Esophagus squamous epithelium (tissue), 5 donors: Measurements from ENCODE around the gene MRO. TPM values are rescaled to one million over a fixed set of nuclear protein-coding genes. Genes with fewer than 3 reads are reported as not detected.

Source experiments
- DNase-seq: peaks from one replicate; lab custom pipeline; 2025; lab: John Stamatoyannopoulos, UW
- H3K27ac ChIP-seq, 4 donors: fragments of 200-600 bp; sonication (generic); one replicate each; pipeline ENCODE4 v1.5.1; 2016 to 2019; ENCODE audit warnings: mild to moderate bottlenecking in 1 of 4
- H3K27me3 ChIP-seq, 4 donors: fragments of 200-600 bp; sonication (generic); 1 replicate in 3 of 4; 2 replicates in 1 of 4; pipeline versions ENCODE4 v1.5.1 to v1.6.0; 2017 to 2021; ENCODE audit warnings: antibody characterized with exemption in 1 of 4
- H3K36me3 ChIP-seq, 3 donors: fragments of 200-600 bp; sonication (generic); one replicate each; pipeline ENCODE4 v1.5.1; 2016 to 2019
- H3K4me1 ChIP-seq, 3 donors: fragments of 200-600 bp; sonication (generic); one replicate each; pipeline ENCODE4 v1.5.1; 2017 to 2019
- H3K4me3 ChIP-seq, 4 donors: fragments of 200-600 bp; sonication (generic); 1 replicate in 3 of 4; 2 replicates in 1 of 4; pipeline ENCODE4 v1.5.1; 2016 to 2019; ENCODE audit warnings: mild to moderate bottlenecking in 2 of 4, moderate library complexity in 1 of 4
- H3K9me3 ChIP-seq, 3 donors: fragments of 200-600 bp; sonication (generic); one replicate each; pipeline ENCODE4 v1.5.1; 2016 to 2019
- CTCF ChIP-seq, 6 experiments: fragments of 450-650 bp in 4 of 6; fragments of 200-600 bp in 2 of 6; sonication (generic) in 2 of 6; IDR thresholded peaks; one replicate each; pipeline ENCODE4 v1.5.1; 2016 to 2019; ENCODE audit warnings: antibody characterized with exemption in 6 of 6, mild to moderate bottlenecking in 4 of 6, moderate library complexity in 4 of 6
- POLR2A ChIP-seq, 4 donors: fragments of 450-650 bp; IDR thresholded peaks; one replicate each; pipeline ENCODE4 v1.6.1; 2017; ENCODE audit warnings: antibody characterized with exemption in 4 of 4, mild to moderate bottlenecking in 4 of 4, moderate library complexity in 3 of 4
- WGBS, 2 donors: methylation state at CpG; one replicate each; pipeline ENCODE4 v1.1.5; 2018; 5-methylcytosine and 5-hydroxymethylcytosine counted together
- intact Hi-C: fragments of 100-400 bp; cut with DNase I; formaldehyde crosslinking; loops from one replicate; pipeline ENCODE4 v1.15.0; 2022
- total RNA-seq, 4 donors: library from RNA; depleted of rRNA; stranded (reverse); fragments of >200 nt; gene quantifications; one replicate each; pipeline ENCODE4 v1.1.0, GENCODE V29; 2016
- donor health status: DM: yes; HTN: yes; CAD: no.

MRO gene
- total RNA-seq, 4 donors from 2014 or later, result 0.13 to 1.7 (median 0.83) TPM

DNA sequence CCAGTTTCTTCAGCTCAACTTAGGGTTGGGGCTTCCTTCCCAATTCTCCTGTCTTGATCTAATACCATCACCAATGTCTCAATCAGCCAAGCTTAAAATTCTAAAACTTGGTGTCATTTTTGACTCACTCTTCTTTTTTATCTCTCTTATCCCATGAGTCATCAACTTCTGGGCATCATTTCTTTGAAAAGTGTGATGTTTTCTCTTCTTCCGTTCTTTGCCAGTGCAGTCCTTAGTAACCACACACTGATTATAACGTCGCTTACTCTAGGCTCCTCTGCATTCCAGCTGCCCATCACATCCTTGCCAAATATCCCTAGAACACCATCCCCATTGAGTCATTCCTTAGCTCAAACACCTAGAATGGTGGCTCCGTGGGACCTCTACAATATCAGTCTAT, 27.4 kb upstream of the MRO start:
- H3K4me1 ChIP-seq, result no peaks in the 10 kb centered on the region
- no peak for DNase-seq
- intact Hi-C loops, result no loop called here
- H3K27ac ChIP-seq, result no peak overlapping the region
- 70% methylated on average over 4 of the region's 4 CpGs for WGBS, 2 donors
- H3K9me3 ChIP-seq, result no peaks in the 10 kb centered on the region
- TF ChIP-seq CTCF (IDR thresholded peaks at IDR 0.05), result no peak
- no peak for TF ChIP-seq POLR2A (IDR thresholded peaks at IDR 0.05)
- no peaks in the 10 kb centered on the region for H3K27me3 ChIP-seq
- no peaks in the 10 kb centered on the region for H3K36me3 ChIP-seq
- H3K4me3 ChIP-seq, result no peak overlapping the region

DNA sequence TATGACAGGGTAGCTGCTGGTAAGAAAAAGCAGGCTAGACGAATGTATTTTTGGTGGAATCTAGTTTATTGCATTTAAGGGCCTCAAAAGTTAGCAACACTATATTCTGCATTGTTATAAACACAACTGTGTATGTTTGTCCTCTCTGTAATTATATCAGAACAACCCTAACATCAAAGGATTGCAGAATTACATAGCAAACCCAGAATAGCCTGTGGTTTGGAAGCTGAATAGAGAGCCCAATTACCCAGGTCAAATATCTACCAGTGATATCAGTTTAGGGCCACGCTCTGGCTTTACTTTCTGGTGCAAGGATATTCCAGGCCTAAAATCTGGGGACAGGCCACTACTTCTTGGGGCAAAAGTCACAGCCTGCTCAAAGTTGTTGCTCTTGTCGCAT, 25.1 kb upstream of the MRO start:
- no peak overlapping the region for H3K27ac ChIP-seq
- no peak for DNase-seq
- intact Hi-C loops, result no loop called here
- 86 to 93% methylated on average over 3 of the region's 3 CpGs for WGBS, 2 donors
- TF ChIP-seq POLR2A (IDR thresholded peaks at IDR 0.05), result no peak
- TF ChIP-seq CTCF (IDR thresholded peaks at IDR 0.05), result no peak
- peaks cover 0 to 9% (median 0%) of the 10 kb centered on the region in 4 donors for H3K27me3 ChIP-seq
- H3K36me3 ChIP-seq, result no peaks in the 10 kb centered on the region
- H3K9me3 ChIP-seq, result no peaks in the 10 kb centered on the region
- no peaks in the 10 kb centered on the region for H3K4me1 ChIP-seq
- no peak overlapping the region for H3K4me3 ChIP-seq

GRCh38 chr18:50844554-50844953, 24.7 kb upstream of the MRO start:
- H3K27me3 ChIP-seq, result peaks cover 0 to 11% (median 0%) of the 10 kb centered on the region in 4 donors
- intact Hi-C loops, result no loop called here
- H3K4me3 ChIP-seq, result no peak overlapping the region
- H3K9me3 ChIP-seq, result no peaks in the 10 kb centered on the region
- no peak overlapping the region for H3K27ac ChIP-seq
- 74 to 77% methylated on average over 6 of the region's 6 CpGs for WGBS, 2 donors
- no peaks in the 10 kb centered on the region for H3K4me1 ChIP-seq
- DNase-seq, result no peak
- TF ChIP-seq CTCF (IDR thresholded peaks at IDR 0.05), result no peak
- TF ChIP-seq POLR2A (IDR thresholded peaks at IDR 0.05), result no peak
- no peaks in the 10 kb centered on the region for H3K36me3 ChIP-seq

DNA sequence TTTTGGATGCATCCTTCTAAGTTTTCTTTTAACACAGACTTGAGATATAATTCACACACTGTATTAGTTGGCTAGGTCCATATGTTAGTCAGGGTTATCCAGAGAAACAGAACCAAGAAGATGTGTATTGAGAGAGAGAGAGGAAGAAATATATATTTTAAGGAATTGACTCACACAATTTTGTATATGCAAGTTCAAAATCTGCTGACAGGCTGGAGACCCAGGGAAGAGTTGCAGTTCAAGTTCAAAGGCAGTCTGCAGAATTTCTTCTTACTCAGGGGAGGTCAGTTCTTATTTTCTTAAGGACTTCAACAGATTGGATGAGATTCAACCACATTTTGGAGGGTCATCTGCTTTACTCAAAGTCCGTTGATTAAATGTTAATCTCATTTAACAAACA, 23.0 kb upstream of the MRO start:
- no peaks in the 10 kb centered on the region for H3K4me1 ChIP-seq
- no peaks in the 10 kb centered on the region for H3K36me3 ChIP-seq
- intact Hi-C loops, result no loop called here
- no peak overlapping the region for H3K4me3 ChIP-seq
- H3K27me3 ChIP-seq, result peaks cover 0 to 11% (median 0%) of the 10 kb centered on the region in 4 donors
- DNase-seq, result no peak
- H3K27ac ChIP-seq, result no peak overlapping the region
- TF ChIP-seq CTCF (IDR thresholded peaks at IDR 0.05), result no peak
- TF ChIP-seq POLR2A (IDR thresholded peaks at IDR 0.05), result no peak
- 0 to 5% methylated on average over 1 of the region's 1 CpG for WGBS, 2 donors
- H3K9me3 ChIP-seq, result no peaks in the 10 kb centered on the region

GRCh38 chr18:50839996-50840395, 20.2 kb upstream of the MRO start:
- no peaks in the 10 kb centered on the region for H3K36me3 ChIP-seq
- intact Hi-C loops, result no loop called here
- no peak overlapping the region for H3K27ac ChIP-seq
- H3K27me3 ChIP-seq, result peaks cover 0 to 11% (median 0%) of the 10 kb centered on the region in 4 donors
- H3K4me1 ChIP-seq, result peaks cover 0 to 7% (median 7%) of the 10 kb centered on the region in 3 donors
- H3K9me3 ChIP-seq, result no peaks in the 10 kb centered on the region
- no peak overlapping the region for H3K4me3 ChIP-seq
- no peak for DNase-seq
- 72 to 88% methylated on average over 2 to 3 of the region's 3 CpGs for WGBS, 2 donors
- TF ChIP-seq POLR2A (IDR thresholded peaks at IDR 0.05) (no peak), CTCF (IDR thresholded peaks at IDR 0.05) (no peak)
